Lung (tissue), 12 donors: ENCODE measurements around the gene DNAJC13. TPM values are rescaled to one million over a fixed set of nuclear protein-coding genes. Genes with fewer than 3 reads are reported as not detected.

ENCODE experiments used
- ATAC-seq: fragments of 200-7000 bp; cut with Tn5 transposase; one replicate; pipeline ENCODE4 v1.9.1; 2020; ENCODE audit warnings: moderate number of reproducible peaks; ENCODE audit not compliant: insufficient read depth, low FRiP score
- DNase-seq, 3 donors: peaks; one replicate each; pipeline ENCODE4 v3.0.0-alpha.2; 2013 to 2017
- H3K27ac ChIP-seq, 2 donors: one replicate each; pipeline ENCODE4 v1.5.1; 2013; ENCODE audit warnings: mild to moderate bottlenecking in 2 of 2, moderate library complexity in 2 of 2, control low read depth in 1 of 2, inconsistent platforms in 1 of 2, low read depth in 1 of 2, low read length in 1 of 2
- H3K27me3 ChIP-seq, 3 donors: one replicate each; pipeline ENCODE4 v1.5.1; 2013; ENCODE audit warnings: low read length in 2 of 3; ENCODE audit not compliant: control insufficient read depth in 3 of 3, insufficient read depth in 3 of 3
- H3K36me3 ChIP-seq, 4 donors: one replicate each; pipeline ENCODE4 v1.5.1; 2013; ENCODE audit warnings: low read length in 4 of 4, mild to moderate bottlenecking in 1 of 4, moderate library complexity in 1 of 4; ENCODE audit not compliant: control insufficient read depth in 4 of 4, insufficient read depth in 4 of 4
- H3K4me1 ChIP-seq, 5 donors: one replicate each; pipeline ENCODE4 v1.5.1; 2013; ENCODE audit warnings: low read length in 5 of 5, mild to moderate bottlenecking in 2 of 5, moderate library complexity in 1 of 5; ENCODE audit not compliant: control insufficient read depth in 5 of 5, insufficient read depth in 5 of 5
- H3K4me3 ChIP-seq: one replicate; pipeline ENCODE4 v1.5.1; 2013; ENCODE audit warnings: mild to moderate bottlenecking, control low read depth, moderate library complexity
- H3K9ac ChIP-seq, 2 donors: one replicate each; pipeline ENCODE4 v1.5.1; 2013; ENCODE audit warnings: low read length in 2 of 2, control low read depth in 1 of 2; ENCODE audit not compliant: insufficient read depth in 1 of 2
- H3K9me3 ChIP-seq, 4 donors: one replicate each; pipeline ENCODE4 v1.5.1; 2013; ENCODE audit warnings: low read length in 3 of 4, mild to moderate bottlenecking in 1 of 4, moderate library complexity in 1 of 4; ENCODE audit not compliant: control insufficient read depth in 4 of 4, insufficient read depth in 3 of 4
- CTCF ChIP-seq: IDR thresholded peaks from 2 replicates; pipeline ENCODE4 v1.5.1; 2012; ENCODE audit warnings: mild to moderate bottlenecking; ENCODE audit errors: control extremely low read depth, extremely low read depth
- WGBS, 2 donors: extraction: QIAGEN DNeasy Blood & Tissue Kit; methylation state at CpG; one replicate each; pipeline ENCODE4 v1.1.7; 2013; 5-methylcytosine and 5-hydroxymethylcytosine counted together
- polyA plus RNA-seq, 2 donors: library from polyadenylated mRNA; stranded (reverse); fragments of 200-250 nt; gene quantifications; one replicate each; pipeline ENCODE4 v1.2.1, GENCODE V29; 2013
- total RNA-seq, 2 donors: library from RNA; depleted of rRNA in 1 of 2; stranded (reverse); fragments of >200 nt in 1 of 2; gene quantifications; one replicate each; pipeline ENCODE4 v1.2.1, GENCODE V29; 2014 to 2021
- donor health status: control.
- donor health status: control.
- donor health status: Bipolar disorder and iron deficiency.
- donor health status: healthy.
- donor health status: DM: yes; HTN: yes; CAD: no.

The DNAJC13 gene
- total and polyA plus RNA-seq, 4 donors: 6.7 to 132 (median 23.5) TPM

- peaks cover 3 to 13% (median 6%) of the 10 kb centered on the region in 4 donors for H3K36me3 ChIP-seq
- H3K4me1 ChIP-seq: peaks cover 3 to 52% (median 14%) of the 10 kb centered on the region in 5 donors
- H3K27me3 ChIP-seq: no peaks in the 10 kb centered on the region
- peak overlapping the region in 1 of 2 donors; percentile 14 for H3K9ac ChIP-seq
- H3K9me3 ChIP-seq: peaks cover 0 to 2% (median 0%) of the 10 kb centered on the region in 4 donors
- no peak overlapping the region for H3K4me3 ChIP-seq
- DNase-seq (peak; percentile 78 to 89 (median 88)), ATAC-seq (no peak)
- H3K27ac ChIP-seq: peak overlapping the region in 1 of 2 donors; percentile 70
- WGBS, 2 donors: 42 to 45% methylated on average over 6 of the region's 6 CpGs
- TF ChIP-seq CTCF: no peak
These were observed 31.1 kb downstream of the DNAJC13 start for GRCh38 chr3:132448216-132448961.

GRCh38 chr3:132456136-132456535 lies 38.8 kb downstream of the DNAJC13 start:
- H3K36me3 ChIP-seq: peaks cover 10 to 54% (median 19%) of the 10 kb centered on the region in 4 donors
- 61 to 86% methylated on average over 3 of the region's 3 CpGs for WGBS, 2 donors
- DNase-seq (no peak), ATAC-seq (no peak)
- no peak for TF ChIP-seq CTCF
- H3K9me3 ChIP-seq: no peaks in the 10 kb centered on the region
- no peak overlapping the region for H3K9ac ChIP-seq
- no peak overlapping the region for H3K27ac ChIP-seq
- no peaks in the 10 kb centered on the region for H3K4me1 ChIP-seq
- H3K4me3 ChIP-seq: no peak overlapping the region
- H3K27me3 ChIP-seq: no peaks in the 10 kb centered on the region

GRCh38 chr3:132456571-132456970 lies 39.3 kb downstream of the DNAJC13 start:
- Histone ChIP-seq H3K4me3 (no peak overlapping the region), H3K9ac (no peak overlapping the region), H3K36me3 (peaks cover 10 to 52% (median 22%) of the 10 kb centered on the region in 4 donors), H3K9me3 (no peaks in the 10 kb centered on the region), H3K27ac (no peak overlapping the region), H3K27me3 (no peaks in the 10 kb centered on the region), H3K4me1 (no peaks in the 10 kb centered on the region)
- WGBS, 2 donors: 61 to 80% methylated on average over 3 of the region's 3 CpGs
- TF ChIP-seq CTCF: no peak
- DNase-seq (no peak), ATAC-seq (no peak)
